Activated CD4-positive, alpha-beta T cell treated with anti-CD3 and anti-CD28 coated beads, Interleukin-2, amount 50 U/mL, for 16 hours (primary cell): ENCODE data around the gene SYF2.
A peak's percentile ranks its signal among the peaks of the same experiment; 100 is the strongest.
"Not testable (repeated sequence)": the region's sequence is repeated elsewhere in the genome, so short reads cannot be mapped to it uniquely, and the experiment has no call there.

Experiments used
- DNase-seq: peaks from one replicate; pipeline ENCODE4 v3.0.0-alpha.2; 2020

SYF2 gene

DNA sequence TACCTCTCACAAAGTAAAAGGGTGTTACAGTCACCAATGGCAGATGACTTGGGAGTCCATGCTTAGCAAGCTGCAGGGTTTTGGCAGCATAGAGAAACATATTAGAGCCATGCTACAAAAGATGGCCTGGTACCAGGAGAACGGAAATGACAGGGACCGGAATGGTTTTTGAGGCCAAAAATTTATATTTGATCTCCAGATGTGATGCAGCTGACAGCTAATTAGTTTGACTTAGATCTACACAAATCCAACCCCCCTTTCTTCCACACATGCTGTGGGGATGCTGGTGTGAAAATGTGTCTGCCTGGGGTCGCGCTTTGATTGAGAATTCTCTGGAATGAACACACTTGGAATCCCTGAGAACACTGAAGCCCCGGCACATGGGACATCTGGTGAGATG, 26.5 kb downstream of the SYF2 start:
- no peak for DNase-seq

DNA sequence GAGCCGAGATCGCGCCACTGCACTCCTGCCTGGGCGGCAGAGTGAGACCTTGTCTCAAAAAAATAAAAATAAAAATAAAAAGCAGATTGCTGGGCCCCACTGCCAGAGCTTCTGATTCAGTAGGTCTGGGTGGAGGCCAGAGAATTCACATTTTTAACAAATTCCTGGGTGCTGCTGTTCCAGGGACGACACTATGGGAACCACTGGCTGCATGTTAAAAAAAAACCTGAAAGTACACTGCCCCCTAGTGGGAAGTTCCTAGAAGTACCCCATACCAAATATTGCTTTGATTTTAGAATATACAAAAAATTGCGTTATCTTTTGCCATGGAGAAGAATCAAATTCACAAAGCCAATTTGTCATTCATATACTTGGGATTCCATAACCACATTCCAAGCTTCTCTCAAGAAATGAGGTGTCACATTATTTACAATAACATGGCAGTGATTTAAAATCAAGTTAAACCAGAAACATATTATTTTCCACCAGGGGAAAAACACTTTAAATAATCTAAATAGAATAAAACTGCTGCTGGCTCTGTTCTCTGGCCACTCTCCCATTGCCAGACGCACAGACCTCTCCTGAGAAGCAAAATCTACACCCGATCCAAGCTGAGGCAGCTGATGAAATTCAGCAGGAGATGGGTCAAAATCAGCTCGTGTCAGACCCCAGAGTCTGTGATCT, 27.4 kb downstream of the SYF2 start:
- DNase-seq, result peak; percentile 35

DNA sequence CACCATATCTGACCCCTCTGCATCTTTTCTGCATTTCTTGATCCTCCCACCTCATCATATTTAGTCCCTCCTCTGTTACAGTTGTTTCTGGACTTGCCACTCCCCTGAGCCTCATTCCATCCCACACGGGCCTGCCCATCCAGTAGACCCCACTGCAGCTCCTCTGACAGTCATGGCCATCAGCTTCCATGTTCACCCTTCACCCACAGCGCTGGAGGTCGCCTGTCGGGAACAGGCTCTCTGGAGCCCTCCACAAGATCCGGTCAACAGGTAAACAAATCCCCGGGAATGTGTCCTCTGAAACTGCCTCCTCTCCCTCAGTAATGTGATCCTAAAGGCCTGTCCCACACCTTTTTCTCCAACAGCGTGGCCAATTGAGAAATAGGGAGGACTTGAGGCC, 31.3 kb downstream of the SYF2 start:
- DNase-seq, result no peak

DNA sequence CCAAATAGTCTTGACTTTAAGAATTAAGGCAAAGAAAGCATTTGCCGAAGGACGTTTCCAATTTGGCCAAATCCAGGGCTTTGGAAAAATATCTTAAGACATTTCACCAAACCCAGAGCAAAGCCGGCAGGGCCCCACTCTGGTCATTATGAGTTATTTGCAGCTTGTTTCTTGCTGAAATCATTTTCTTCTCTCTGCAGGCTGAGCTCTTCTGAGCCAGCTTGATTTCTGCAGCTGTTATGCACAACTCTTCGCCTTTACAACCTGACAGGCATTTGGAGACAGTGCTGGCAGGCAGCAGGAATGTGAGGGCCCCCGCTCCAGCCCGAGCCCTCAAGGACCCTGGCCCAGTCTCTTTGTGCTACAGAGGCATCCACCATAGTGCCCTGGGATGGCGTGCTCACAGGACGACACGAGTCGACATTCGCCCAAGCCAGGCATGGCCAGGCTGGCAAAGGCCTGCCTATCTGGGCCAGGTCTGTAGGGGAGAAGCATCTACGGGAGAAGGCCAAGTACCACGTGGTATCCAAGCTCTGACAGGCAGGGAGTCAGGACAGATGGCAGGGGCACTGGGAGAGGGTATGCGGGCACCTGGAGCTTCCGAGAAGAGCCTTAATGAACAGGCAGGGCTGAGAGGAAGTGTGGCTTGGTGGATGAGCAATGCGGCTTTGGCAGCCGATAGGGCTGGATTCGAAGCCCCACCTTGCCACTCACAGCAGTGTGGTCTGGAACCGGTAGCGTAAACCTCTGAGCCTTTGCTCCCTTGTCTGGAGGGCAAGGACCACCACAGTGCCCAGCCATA, 32.3 kb downstream of the SYF2 start:
- no peak for DNase-seq

DNA sequence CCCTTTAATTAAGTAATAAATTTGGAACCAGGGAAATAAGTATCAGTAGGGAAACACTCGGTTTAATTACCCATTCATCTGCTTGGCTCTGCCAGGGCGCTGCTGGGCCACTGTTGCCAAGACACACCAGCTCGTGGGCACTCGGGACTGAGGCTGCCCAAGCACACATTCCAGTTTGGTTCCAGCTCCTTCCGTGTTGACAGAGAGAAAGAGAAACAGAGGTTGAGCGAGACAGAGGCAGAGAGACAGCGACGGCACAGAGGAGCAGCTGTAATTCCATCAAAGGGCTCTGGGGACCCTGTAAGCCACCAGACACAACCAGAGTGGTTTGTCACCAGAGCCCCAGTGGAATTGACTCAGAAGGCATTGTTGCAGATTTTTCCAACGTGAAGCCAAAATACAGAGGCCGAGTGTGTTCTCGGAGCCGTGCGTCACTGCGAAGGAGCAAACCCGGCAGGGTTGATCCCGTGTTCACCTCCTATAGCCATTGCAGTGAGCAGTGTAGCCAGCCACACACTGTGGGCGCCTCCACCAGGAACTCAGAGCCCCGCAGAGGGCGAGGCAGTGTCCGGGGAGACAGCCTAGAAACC, 33.5 kb downstream of the SYF2 start:
- no peak for DNase-seq

DNA sequence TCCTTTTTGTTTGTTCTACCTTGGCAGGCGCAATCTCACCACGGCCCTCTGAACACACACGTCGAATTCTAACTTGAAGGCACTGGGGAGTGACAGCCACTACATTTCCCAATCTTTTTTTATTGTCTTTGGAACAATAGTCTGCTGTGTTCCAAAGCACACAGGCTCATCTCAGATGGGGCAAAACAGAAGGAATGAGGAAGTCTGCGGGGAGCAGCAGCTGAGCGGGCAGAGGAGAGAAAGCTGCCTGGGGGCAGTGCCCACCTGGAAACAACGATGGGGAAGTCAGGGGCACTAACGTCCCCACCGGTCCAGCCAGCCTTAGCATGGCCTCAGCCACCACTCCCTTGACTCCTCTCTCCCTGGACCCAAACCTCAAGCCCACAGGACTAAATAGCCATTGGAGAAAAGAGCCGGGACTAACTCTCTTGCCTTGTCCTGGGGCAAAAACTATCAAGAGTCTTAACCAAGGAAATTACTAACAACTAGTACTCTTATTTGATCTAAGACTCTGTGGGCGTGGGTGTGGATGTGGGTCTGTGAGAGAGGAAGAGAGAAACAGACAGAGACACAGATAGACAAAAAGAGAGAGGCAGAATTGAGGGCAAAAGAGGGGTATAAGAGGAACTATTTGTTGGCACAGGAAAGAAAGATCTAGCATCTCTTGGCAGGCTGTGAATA, 34.2 kb downstream of the SYF2 start:
- no peak for DNase-seq

DNA sequence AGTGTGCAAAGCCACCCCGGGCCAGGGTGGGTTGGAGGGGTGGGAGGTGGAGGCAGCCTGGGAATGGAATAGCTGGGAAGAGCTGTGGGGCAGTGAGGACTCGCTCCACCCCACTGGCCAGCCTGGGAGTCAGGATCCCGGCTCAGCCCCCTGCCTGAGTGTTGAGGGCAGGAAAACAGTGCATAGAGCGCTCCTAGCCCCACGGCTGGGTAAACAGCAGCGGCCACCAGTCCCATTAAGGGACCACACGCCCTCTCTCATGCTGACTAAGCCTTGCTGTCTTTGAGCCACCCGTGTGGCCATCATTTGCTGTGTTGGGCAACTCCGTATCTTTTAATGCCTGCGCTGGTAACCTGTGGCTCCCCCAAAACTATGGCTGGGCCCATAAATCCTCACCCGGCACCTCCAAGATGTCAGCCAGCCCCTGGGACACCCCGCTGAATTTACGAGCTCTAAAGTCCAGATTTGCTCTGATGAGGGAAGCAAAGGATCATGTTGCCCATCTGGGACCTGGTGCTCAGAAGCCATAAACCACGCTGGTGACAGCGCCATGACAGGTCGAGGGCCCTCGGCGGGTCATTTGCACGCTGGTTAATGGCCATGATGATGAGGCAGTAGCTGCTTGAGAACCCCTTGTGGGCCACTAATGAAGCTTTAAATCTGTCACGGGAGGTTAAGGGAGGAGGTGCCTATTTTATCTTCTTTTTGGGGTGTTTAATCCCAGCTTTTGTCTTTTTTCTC, 34.9 kb downstream of the SYF2 start:
- no peak for DNase-seq

DNA sequence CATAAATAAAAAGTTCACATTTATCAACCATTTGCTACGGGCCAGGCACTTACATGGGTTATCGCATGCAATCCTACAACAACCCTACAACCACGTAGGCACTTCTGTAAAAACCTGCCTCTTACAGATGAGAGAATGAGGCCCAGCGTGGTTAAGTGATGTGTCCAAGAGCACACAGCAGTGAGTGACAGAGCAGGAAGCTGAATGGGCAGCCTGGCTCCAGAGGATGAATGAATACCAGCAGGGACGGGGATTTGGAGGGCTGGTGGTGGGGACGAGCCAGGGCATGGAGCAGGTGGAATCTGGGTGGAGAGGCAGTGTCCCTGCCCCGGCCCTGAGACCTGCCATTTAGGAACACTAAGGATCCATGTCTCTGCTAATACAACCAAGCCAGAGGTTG, 35.5 kb downstream of the SYF2 start:
- no peak for DNase-seq

DNA sequence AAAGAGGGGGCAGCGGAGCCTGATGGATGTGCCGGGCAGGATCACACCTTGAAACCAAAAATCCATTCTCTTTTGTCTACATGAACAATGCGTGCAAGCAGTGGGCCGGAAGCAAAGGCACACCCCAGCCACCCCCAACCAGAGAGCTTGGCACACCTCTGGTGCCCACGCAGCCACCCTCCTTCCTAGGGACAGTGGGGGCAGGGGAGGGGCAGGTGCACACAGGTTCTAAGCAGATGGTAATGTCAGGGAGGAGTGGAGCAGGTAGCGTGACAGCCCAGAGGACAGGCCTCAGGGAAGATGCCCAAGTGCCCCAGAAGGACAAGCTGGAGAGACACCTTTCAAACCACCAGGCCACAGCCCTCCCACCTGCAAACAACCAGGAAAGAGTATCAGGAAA, 36.5 kb downstream of the SYF2 start:
- no peak for DNase-seq

DNA sequence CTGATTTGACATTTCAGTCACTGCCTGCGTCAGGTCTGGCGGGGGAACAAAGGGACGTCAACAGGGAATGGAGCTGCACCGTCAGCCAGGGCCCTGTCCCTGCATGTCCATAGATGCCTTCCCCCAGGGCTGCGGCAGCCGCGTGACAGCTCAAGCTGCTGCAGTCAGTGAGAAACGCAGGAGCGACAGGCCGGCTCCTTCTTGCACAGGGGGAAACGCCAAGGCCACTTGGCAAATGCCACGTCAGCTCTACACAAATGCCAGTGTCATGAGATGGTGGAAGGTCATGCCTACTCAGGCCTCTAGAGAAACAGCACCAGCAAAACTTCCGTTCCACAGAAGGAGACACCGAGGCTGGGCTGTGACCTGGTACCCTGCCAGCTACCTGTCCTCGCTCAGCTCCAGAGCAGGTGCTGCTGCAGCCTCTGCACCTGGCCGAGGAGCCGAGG, 37.7 kb downstream of the SYF2 start:
- DNase-seq, result no peak

DNA sequence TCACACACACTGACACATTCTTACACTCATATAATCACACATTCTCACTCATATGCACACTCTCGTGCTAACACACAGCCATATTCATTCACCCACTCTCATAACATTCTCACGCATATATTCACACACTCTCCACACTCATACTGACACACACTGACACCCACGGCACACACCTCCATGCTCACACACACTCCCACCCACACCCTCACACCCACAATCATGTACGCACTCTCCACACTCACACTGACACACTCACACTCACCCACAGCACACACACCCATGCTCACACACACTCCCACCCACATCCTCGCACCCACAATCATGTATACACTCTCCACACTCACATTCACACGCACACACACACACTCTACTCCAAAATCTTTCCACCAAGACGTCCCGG, 38.2 kb downstream of the SYF2 start:
- DNase-seq, result no peak

DNA sequence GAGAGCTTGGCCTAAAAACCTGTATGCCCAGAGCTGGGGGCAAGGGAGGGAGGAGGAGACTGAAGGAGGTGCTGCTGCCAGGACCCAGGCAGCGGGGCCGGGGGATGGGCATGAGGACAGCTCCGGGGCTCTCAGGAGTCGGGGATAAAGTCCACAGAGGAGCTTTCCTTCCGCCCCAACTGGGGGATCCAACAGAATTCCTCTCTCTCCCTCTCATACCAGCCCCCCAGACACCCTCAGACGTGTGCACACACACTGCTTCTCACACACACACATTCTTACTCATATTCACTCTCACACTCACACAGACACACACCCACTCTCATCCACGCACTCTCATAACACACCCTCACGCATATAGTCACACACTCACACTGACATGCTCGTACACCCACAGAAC, 39.1 kb downstream of the SYF2 start:
- no peak for DNase-seq

DNA sequence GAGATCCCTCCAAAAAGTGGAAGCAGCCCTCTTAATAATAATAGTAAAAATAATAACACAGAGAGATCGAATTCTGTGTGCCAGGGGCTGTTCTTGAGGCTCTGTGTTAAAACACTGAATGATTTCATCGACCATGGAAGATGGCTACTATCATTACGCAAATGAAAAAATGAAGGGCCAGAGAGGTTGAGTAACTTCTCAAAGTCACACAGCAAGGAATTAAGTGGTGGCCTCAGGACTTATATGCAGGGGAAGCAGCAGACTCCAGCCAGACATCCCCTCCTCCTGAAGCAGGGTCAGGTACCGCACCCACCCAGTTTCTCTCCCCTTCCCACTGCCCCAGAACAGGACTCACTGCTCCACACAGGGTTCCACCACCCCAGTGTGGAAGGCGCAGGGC, 40.1 kb downstream of the SYF2 start:
- DNase-seq, result no peak

DNA sequence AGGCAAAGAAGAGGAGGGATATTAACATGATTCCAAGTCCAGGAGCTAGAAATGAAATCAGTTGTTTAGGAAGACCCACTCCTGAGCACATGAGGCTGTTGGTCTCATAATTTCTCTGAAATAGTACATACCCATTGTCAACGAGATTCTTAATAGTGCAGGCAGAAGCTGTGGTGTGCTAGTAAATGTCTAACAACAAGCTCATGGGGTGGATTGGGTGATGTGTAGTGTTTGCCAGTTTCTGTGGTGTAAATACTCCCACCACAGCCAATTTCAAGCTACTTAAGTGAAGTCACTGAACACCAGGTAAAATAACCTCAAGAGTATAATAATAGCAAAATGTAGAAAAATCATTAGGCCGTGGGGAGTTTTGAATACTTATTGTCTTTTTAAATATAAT, 42.0 kb downstream of the SYF2 start:
- no peak for DNase-seq

DNA sequence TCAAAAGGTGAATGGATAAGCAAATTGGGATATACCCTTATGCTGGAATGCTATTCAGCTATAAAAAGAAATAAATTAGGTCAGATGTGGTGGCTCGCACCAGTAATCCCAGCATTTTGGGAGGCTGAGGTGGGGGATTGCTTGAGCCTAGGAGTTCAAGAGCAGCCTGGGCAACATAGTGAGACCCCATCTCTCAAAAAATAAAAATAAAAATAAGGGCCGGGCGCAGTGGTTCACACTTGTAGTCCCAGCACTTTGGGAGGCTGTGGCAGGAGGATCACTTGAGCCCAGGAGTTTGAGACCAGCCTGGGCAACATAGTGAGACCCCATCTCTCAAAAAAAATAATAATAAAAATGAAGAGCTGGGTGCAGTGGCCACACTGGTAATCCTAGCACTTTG, 44.4 kb downstream of the SYF2 start:
- DNase-seq, result not testable (repeated sequence)

DNA sequence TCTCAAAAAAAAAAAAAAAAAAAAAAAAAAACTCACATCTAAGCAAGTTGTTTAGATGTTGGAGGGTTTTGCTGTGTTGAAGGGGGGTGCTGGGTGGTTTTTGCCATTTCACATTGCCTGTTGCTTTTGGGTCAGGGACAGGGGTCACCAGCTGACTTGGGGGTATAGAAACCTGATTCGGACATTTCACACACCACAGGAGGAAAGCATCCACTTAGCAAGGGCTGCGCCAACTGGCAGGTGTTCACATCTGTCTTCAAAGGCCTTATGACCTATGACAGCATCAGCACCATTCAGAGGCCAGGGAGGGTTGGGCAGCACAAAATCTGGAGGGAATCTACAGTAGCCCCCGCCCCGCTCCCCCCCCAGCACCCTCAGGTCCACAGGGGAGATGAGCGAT, 45.2 kb downstream of the SYF2 start:
- no peak for DNase-seq

DNA sequence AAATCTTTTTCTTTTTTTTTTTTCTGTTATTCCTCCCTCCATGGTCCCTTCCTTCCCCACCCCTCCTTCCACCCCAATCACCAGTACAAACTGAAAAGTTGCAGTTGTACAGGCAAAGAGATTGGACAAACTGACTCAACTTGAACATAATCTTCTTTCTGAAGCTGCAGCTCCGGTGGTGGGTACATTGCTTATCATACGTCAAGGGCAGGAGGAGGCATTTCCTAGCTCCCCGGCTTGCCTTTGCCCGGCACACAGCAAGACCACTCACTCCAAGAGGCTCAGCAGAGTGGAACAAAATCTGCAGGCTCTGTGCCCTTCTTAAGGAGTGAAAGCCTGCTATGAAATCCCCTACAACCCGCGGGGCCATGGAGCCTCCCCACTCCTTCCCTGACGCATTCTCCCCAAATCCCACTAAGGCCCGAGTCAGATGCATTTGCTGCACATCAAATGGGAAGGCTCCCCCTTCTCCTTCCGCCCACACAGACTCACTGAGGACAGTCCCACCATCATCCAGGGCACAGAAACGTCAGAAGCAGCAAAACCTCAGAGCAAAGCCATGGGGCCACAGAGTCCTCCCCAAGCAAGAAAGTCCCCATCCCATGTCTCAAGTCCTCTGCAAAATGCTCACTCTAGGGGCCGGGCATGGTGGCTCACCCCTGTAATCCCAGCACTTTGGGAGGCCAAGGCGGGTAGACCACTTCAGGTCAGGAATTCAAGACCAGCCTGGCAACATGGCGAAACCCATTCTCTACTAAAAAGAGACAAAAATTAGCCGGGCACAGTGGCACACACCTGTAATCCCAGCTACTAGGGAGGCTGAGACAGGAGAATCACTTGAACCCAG, 45.9 kb downstream of the SYF2 start:
- DNase-seq, result no peak

DNA sequence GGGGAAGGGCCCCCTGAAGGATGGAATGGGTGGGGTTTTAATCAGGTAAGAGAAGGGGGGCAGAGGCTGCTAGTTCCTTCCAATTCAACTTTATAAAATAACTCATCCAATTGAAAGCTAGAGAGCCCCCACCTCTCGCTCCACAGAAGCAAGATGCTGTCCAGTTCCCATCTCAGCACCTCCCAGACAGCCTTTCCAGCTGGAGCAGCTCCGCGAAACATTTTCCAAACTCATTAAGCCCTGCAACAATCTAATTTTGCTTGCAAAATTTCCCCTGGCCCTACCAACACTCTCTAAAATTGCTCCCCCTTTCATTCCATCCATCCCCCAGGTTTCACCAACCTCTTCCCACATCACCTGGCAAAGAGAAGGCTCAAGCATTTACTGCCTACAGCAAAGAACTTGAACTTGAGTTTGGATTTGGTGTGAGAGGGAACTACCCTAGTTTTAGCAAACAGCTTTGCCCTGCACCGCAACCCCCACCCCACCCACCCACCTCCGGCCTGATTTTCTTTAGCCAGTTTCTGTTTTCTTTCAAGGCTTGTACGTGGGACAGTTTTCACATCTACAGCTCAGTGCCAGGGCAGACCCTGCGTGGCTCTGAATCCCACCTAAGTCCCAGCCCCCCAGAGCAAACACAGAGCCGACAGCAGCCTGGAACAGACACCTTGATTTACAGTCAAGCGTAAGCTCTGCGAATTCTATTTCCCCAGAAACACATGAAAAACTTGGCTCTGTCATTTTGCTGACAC, 46.7 kb downstream of the SYF2 start:
- no peak for DNase-seq

DNA sequence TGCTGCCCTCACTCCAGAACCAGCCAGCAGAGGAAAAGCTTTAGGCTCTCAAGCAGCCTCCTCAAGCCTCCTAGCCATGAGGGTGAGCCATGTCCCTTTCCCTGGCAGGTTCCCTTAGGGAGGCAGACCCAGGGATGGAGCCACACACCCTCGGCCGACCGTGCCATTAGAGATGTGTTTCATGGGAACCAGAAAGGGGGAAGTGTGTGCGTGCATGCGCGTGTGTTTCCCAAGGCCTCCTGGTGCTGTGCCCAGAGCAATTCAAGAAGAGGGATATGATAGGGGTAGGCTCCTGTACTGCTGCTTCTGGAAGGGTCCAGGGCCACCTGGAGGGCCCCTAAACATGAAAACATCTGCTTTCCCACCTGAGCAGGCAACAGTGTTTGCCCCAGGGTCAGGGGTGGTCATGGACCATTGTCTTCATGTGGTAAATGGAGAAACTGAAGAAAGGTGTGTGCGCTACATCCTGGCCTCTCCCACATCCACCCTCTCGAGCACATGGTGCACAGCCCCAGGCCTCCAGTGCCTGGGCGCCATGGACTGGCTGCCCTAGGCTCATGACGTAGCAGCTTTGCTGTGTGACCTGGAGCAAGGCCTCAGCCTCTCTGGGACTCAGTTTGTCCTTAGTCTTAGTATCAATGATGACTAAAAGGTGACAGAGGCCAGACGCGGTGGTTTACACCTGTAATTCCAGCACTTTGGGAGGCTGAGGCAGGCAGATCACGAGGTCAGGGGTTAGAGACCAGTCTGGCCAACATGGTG, 48.1 kb downstream of the SYF2 start:
- no peak for DNase-seq
